DMS79 (cell line): ENCODE results near the gene LRRC15.

Source experiments
- DNase-seq: peaks from one replicate; lab custom pipeline; 2025; lab: John Stamatoyannopoulos, UW

The LRRC15 gene

GRCh38 chr3:194315088-194315964 lies 54.2 kb downstream of the LRRC15 start:
- DNase-seq = peak; percentile 80

GRCh38 chr3:194314388-194315068 lies 55.0 kb downstream of the LRRC15 start:
- no peak for DNase-seq

GRCh38 chr3:194313560-194314387 lies 55.8 kb downstream of the LRRC15 start:
- DNase-seq = no peak

GRCh38 chr3:194312743-194313281 lies 56.7 kb downstream of the LRRC15 start:
- no peak for DNase-seq

- DNase-seq = no peak
Measured at GRCh38 chr3:194312186-194312742, 57.3 kb downstream of the LRRC15 start.

GRCh38 chr3:194311000-194311399 lies 58.5 kb downstream of the LRRC15 start:
- DNase-seq = no peak

GRCh38 chr3:194310060-194310835 lies 59.3 kb downstream of the LRRC15 start:
- no peak for DNase-seq

GRCh38 chr3:194308601-194309449 lies 60.7 kb downstream of the LRRC15 start:
- no peak for DNase-seq

- no peak for DNase-seq
Measured at GRCh38 chr3:194307849-194308248, 61.7 kb downstream of the LRRC15 start.

- peak; percentile 44 for DNase-seq
Measured at GRCh38 chr3:194306771-194307640, 62.5 kb downstream of the LRRC15 start.

- DNase-seq = peak; percentile 82
Measured at GRCh38 chr3:194306109-194306686, 63.3 kb downstream of the LRRC15 start.

GRCh38 chr3:194305356-194306108 lies 64.0 kb downstream of the LRRC15 start:
- no peak for DNase-seq
